ENCODE results near the gene SIN3B. TPM values are rescaled to one million over a fixed set of nuclear protein-coding genes. Genes with fewer than 3 reads are reported as not detected.

SIN3B gene
- polyA plus RNA-seq, 1 donor from 2014 or later = 11.8 TPM

DNA sequence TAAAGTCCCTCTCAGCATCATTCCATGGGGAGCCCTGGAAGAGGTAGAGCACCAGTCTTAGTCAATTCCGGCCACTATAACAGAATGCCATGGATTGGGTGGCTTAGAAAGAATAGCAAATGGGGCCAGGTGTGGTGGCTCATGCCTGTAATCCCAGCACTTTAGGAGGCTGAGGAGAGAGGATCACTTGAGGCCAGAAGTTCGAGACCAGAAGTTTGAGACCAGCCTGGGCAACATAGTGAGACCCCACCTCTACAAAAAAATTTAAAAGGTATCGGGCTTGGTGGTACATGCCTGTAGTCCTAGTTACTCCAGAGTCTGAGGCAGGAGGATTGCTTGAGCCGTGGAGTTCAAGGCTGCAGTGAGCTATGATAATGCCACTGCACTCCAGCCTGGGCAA lies 25.0 kb upstream of the SIN3B start:
- Mint-ChIP-seq H3K4me3 (no peak overlapping the region), H3K27me3 (no peaks in the 10 kb centered on the region), H3K36me3 (no peaks in the 10 kb centered on the region), H3K9me3 (no peaks in the 10 kb centered on the region), H3K4me1 (peaks cover 4 to 7% (median 5%) of the 10 kb centered on the region in 3 donors), H3K27ac (no peak overlapping the region)

DNA sequence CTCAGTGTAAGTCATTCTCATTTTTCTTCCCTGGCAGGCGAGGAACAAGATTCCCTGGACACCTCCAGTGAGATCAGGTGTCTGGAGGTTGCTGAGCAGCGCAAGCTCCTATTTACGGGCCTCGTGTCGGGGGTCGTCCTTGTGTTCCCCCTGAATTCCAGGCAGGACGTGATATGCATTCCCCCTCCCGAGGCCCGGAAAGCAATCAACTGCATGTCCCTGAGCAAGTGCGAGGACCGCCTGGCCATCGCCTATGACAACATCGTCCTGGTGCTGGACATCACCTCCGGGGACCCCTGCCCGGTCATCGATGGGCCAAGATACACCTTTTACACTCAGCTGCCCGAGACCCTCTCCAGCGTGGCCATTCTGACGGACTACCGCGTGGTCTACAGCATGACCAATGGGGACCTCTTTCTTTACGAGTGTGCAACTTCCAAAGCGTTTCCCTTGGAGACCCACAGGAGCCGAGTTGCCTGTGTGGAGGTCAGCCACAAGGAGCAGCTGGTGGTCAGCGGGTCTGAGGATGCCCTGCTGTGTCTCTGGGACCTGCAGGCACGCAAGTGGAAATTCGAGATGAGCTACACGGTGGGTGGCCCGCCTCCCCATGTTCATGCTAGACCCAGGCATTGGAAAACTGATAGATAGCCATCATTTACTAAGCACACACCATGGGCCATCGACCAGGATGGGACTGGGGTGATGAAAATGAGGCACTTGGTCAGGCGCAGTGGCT lies 21.5 kb upstream of the SIN3B start:
- Mint-ChIP-seq H3K9me3 (no peaks in the 10 kb centered on the region), H3K27ac (no peak overlapping the region), H3K4me1 (peaks cover 0 to under 1% (median 0%) of the 10 kb centered on the region in 3 donors), H3K36me3 (no peaks in the 10 kb centered on the region), H3K27me3 (peaks cover 3% of the 10 kb centered on the region), H3K4me3 (no peak overlapping the region)

DNA sequence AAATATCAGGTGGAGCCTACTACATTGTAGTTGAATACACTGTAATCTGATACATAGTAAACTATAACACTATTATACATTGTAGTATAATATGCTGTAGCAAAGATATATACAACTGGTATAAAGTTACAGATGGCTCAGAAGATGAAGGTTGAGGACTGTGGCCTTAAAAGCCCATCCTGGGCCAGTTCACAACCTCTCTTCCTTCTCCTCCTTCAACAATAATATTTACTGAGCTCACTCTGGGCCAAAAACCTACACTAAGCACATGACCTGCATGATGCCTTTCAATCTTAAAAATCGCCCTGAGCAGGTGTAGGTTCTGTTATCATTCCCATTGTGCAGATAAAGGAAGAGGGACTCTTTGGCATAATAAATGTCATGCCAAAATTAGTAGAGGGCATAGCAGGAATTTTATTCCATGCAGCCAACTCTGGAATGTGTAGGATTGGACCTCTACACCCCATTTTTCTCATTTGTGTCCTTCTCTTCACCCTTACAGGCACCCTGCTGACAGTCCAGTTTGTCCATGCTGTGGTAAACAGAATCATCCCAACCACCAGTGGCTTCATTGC lies 14.6 kb upstream of the SIN3B start:
- H3K9me3 Mint-ChIP-seq = no peaks in the 10 kb centered on the region
- H3K27me3 Mint-ChIP-seq = peaks cover 5% of the 10 kb centered on the region
- H3K36me3 Mint-ChIP-seq = no peaks in the 10 kb centered on the region
- no peak overlapping the region for H3K4me3 Mint-ChIP-seq
- no peaks in the 10 kb centered on the region for H3K4me1 Mint-ChIP-seq
- no peak overlapping the region for H3K27ac Mint-ChIP-seq

- H3K36me3 Mint-ChIP-seq = peaks cover 4% of the 10 kb centered on the region
- no peak overlapping the region for H3K4me3 Mint-ChIP-seq
- peaks cover 13% of the 10 kb centered on the region for H3K27me3 Mint-ChIP-seq
- peaks cover 0 to 4% (median 1%) of the 10 kb centered on the region in 3 donors for H3K4me1 Mint-ChIP-seq
- H3K27ac Mint-ChIP-seq = no peak overlapping the region
- H3K9me3 Mint-ChIP-seq = no peaks in the 10 kb centered on the region
These were observed 9.1 kb upstream of the SIN3B start for GRCh38 chr19:16820056-16820455.

DNA sequence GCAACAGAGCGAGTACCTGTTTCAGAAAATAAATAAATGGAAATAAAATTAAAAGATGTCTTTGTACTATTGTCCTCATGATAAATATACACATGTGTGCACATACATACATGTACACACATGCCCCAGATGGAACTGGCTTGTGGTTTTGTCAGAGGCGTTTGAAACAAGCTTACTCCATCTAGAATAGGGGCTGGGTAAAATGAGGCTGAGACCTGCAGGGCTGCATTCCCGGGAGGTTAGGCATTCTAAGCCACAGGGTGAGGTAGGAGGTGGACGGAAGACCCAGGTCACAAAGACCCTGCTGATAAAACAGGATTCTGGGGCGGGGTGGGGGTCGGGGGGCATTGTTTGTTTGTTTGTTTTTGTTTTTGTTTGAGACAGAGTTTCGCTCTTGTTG lies 8.1 kb upstream of the SIN3B start:
- Mint-ChIP-seq H3K27ac (no peak overlapping the region), H3K4me3 (no peak overlapping the region), H3K4me1 (peaks cover 5 to 12% (median 8%) of the 10 kb centered on the region in 3 donors), H3K27me3 (peaks cover 18% of the 10 kb centered on the region), H3K36me3 (peaks cover 7% of the 10 kb centered on the region), H3K9me3 (no peaks in the 10 kb centered on the region)

DNA sequence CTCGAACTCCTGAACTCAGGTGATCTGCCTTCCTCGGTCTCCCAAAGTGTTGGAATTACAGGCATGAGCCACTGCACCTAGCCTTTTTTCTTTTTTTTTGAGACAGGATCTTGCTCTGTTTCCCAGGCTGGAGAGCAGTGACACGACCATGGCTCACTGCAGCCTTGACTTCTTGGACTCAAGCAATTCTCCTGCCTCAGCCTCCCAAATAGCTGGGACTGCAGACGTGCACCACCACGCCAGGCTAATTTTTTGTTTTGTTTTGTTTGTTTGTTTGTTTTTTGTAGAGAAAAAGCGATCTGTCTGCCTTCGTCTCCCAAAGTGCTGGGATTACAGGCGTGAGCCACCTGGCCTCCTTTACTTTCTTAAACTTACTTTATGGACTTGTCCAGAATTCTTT lies 6.5 kb upstream of the SIN3B start:
- H3K9me3 Mint-ChIP-seq = no peaks in the 10 kb centered on the region
- peaks cover 5 to 18% (median 12%) of the 10 kb centered on the region in 3 donors for H3K4me1 Mint-ChIP-seq
- peaks cover 23% of the 10 kb centered on the region for H3K27me3 Mint-ChIP-seq
- no peak overlapping the region for H3K4me3 Mint-ChIP-seq
- H3K27ac Mint-ChIP-seq = no peak overlapping the region
- H3K36me3 Mint-ChIP-seq = peaks cover 7% of the 10 kb centered on the region

GRCh38 chr19:16824658-16825311 lies 4.4 kb upstream of the SIN3B start:
- H3K27ac Mint-ChIP-seq = no peak overlapping the region
- peaks cover 23% of the 10 kb centered on the region for H3K27me3 Mint-ChIP-seq
- peak overlapping the region in 2 of 4 donors; percentile 27 to 79 for H3K4me3 Mint-ChIP-seq
- peaks cover 8 to 24% (median 15%) of the 10 kb centered on the region in 3 donors for H3K4me1 Mint-ChIP-seq
- H3K9me3 Mint-ChIP-seq = no peaks in the 10 kb centered on the region
- H3K36me3 Mint-ChIP-seq = peaks cover 7% of the 10 kb centered on the region

DNA sequence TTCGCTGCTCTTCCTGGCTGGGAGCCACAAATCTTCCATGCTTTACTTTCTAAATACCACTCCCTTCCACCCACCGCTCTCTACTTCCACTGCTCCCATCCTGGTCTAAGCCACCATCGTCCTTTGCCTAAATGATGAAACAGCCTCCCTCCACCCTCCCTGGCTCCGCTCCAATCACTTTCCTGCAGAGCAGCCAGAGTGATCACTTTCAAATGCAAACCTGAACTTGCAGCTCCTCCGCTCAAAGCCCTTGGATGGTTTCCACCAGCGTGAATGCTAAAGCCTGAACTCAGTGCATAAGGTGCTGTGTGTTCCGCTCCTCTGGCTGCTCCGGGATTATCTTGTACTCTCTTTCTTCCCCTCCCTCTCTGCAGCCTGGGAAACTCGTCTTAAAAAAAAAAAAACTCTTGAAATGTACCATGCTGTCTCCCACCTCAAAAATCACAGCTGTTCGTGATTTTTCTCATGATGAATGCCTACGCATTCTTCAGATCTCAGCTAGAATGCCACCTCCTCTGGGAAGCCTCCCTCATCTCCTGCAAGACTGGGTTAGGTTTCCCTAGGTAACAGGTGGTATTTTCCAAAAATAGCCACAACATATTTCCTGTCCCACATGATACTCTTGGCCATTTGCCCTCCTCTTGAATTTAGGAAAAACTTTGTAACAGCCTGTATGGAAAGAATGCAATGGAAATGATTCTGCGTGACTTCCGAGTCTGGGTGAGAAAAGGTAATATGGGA lies 3.7 kb upstream of the SIN3B start:
- H3K36me3 Mint-ChIP-seq = peaks cover 7% of the 10 kb centered on the region
- peaks cover 23% of the 10 kb centered on the region for H3K27me3 Mint-ChIP-seq
- peak overlapping the region in 2 of 4 donors; percentile 59 to 79 for H3K4me3 Mint-ChIP-seq
- H3K9me3 Mint-ChIP-seq = no peaks in the 10 kb centered on the region
- H3K4me1 Mint-ChIP-seq = peaks cover 13 to 29% (median 21%) of the 10 kb centered on the region in 3 donors
- H3K27ac Mint-ChIP-seq = no peak overlapping the region

GRCh38 chr19:16829822-16830289 lies 658 bp downstream of the SIN3B start:
- Mint-ChIP-seq H3K4me1 (peaks cover 31 to 50% (median 38%) of the 10 kb centered on the region in 3 donors), H3K9me3 (no peaks in the 10 kb centered on the region), H3K27me3 (peaks cover 13% of the 10 kb centered on the region), H3K4me3 (peak overlapping the region; percentile 83 to 96 (median 86)), H3K36me3 (peaks cover 10% of the 10 kb centered on the region), H3K27ac (peak overlapping the region; percentile 77 to 90 (median 87))

GRCh38 chr19:16830679-16831078 lies 1.5 kb downstream of the SIN3B start:
- H3K4me1 Mint-ChIP-seq = peaks cover 28 to 46% (median 32%) of the 10 kb centered on the region in 3 donors
- H3K36me3 Mint-ChIP-seq = peaks cover 10% of the 10 kb centered on the region
- H3K27me3 Mint-ChIP-seq = peaks cover 8% of the 10 kb centered on the region

GRCh38 chr19:16831531-16831930 lies 2.3 kb downstream of the SIN3B start:
- peaks cover 5% of the 10 kb centered on the region for H3K27me3 Mint-ChIP-seq
- peaks cover 34 to 48% (median 37%) of the 10 kb centered on the region in 3 donors for H3K4me1 Mint-ChIP-seq
- no peaks in the 10 kb centered on the region for H3K9me3 Mint-ChIP-seq
- peak overlapping the region in 2 of 3 donors; percentile 77 for H3K27ac Mint-ChIP-seq
- peaks cover 8% of the 10 kb centered on the region for H3K36me3 Mint-ChIP-seq
- H3K4me3 Mint-ChIP-seq = peak overlapping the region; percentile 23 to 85 (median 38)

More at GRCh38 chr19:16830679-16831078, 1.5 kb downstream of the SIN3B start:
- Mint-ChIP-seq H3K4me3 (peak overlapping the region; percentile 83 to 96 (median 86)), H3K9me3 (no peaks in the 10 kb centered on the region), H3K27ac (peak overlapping the region in 2 of 3 donors; percentile 76 to 77)

DNA sequence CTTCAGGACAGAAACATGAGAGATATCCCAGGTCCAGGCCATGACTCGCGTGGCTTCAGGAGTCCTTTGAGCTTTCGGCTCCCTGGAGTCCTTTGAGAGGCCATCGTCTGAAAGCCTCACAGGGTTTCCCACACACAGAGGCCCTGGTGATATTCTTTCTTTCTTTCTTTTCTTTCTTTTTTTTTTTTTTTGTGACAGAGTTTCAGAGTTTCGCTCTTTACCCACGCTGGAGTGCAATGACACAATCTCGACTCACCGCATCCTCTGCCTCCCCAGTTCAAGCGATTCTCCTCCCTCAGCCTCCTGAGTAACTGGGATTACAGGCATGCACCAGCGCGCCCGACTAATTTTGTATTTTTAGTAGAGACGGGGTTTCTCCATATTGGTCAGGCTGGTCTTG lies 5.5 kb downstream of the SIN3B start:
- Mint-ChIP-seq H3K27ac (peak overlapping the region; percentile 77 to 86 (median 78)), H3K9me3 (no peaks in the 10 kb centered on the region), H3K4me1 (peaks cover 34 to 40% (median 37%) of the 10 kb centered on the region in 3 donors), H3K36me3 (peaks cover 8% of the 10 kb centered on the region), H3K27me3 (no peaks in the 10 kb centered on the region), H3K4me3 (peak overlapping the region in 1 of 4 donors; percentile 22)

DNA sequence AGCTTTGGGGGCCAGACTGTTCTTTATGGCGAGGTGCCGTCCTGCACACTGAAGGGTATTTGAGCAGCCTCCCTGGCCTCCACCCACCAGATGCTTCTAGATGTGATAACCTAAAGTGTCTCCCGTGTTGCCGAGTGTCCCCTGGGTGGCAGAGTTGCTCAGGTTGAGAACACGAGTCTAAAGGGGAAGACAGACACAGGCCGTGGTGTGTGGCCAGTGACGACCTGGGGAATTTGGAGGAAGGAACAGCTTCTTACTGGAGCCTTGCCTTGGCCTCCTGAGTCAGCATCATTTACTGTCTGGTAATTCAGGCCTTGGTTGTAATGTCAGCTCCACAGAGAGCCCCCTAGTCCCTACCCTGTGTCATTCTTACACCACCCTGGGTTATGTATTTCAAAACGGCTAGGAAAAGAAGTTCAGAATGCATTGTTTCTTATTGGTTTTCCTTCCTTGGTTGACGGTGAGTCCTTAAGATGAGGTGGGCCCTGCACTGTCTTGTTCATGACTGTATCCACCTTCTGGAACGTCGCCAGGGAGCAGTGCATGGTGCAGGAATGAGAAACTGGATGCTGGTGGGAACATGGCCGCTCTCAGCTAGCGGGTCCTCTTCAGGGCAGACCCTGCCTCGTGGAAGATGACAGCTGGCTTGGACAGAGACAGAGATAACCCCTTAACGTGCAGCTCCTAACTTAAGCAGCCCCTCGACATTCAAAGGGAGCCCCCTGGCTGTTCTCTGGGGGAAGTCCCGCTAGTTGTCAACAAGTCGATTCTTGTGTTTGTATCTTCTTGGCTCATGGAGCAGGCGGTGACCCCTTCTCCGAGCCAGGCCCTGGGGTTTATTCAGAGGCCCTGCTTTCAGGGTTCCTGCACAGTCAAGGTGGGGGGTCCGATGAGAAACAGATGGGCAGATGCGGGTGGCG lies 7.2 kb downstream of the SIN3B start:
- no peaks in the 10 kb centered on the region for H3K27me3 Mint-ChIP-seq

DNA sequence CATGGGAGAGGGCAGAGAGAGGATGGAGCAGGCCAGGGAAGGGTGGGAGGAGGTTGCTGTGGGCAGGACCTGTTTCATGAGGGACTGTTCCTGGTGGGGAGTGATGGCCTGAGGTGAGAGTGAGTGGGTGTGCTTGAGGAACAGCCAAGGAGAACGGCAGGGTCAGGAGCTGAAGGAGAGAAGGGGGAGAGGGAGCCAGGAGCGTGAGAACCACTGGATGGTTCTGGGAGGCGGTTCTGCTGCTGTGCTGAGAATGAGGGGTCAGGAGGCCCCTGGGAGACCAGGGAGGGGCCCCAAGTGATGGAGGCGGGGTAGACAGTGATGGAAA lies 7.8 kb downstream of the SIN3B start:
- no peak overlapping the region for H3K4me3 Mint-ChIP-seq
- H3K4me1 Mint-ChIP-seq = peaks cover 21 to 27% (median 24%) of the 10 kb centered on the region in 3 donors
- H3K27ac Mint-ChIP-seq = peak overlapping the region in 1 of 3 donors; percentile 92
- H3K9me3 Mint-ChIP-seq = no peaks in the 10 kb centered on the region
- H3K27me3 Mint-ChIP-seq = no peaks in the 10 kb centered on the region
- peaks cover 4% of the 10 kb centered on the region for H3K36me3 Mint-ChIP-seq

More for the DNA sequence above, 7.2 kb downstream of the SIN3B start:
- Mint-ChIP-seq H3K4me3 (peak overlapping the region in 3 of 4 donors; percentile 2 to 75 (median 33)), H3K4me1 (peaks cover 25 to 30% (median 27%) of the 10 kb centered on the region in 3 donors), H3K36me3 (peaks cover 7% of the 10 kb centered on the region), H3K27ac (peak overlapping the region; percentile 76 to 92 (median 86)), H3K9me3 (no peaks in the 10 kb centered on the region)
